RCC 7860 (cell line): ENCODE data around the gene CD59.
A peak's percentile ranks its signal among the peaks of the same experiment; 100 is the strongest.
"Not testable (repeated sequence)": the region's sequence is repeated elsewhere in the genome, so short reads cannot be mapped to it uniquely, and the experiment has no call there.

Experiments
- DNase-seq: peaks from one replicate; pipeline ENCODE4 v3.0.0-alpha.2; 2015; ENCODE audit warnings: low spot score
- FAIRE-seq: peaks from 2 replicates; lab custom pipeline; 2012; peaks lifted over from hg19 to GRCh38; lab: Jason Lieb, UNC

The CD59 gene

DNA sequence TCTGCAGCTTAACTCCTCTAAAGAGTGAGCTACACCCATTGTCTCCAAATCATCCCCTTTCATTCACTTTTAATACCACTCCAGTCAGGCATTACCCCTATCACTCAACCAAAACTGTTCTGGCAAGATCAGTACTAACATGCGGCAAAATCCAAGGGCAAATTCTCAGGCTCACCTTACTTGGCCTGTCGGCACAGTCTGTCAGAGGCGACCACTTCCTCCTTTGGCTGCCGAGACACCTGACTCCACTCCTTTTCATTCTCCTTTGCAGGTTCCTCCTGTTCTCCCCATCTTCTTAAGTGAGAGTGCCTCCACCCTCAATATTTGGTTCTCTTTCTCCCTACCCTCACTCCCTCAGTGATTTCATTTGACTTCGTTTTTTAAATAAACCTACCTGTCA, 39.8 kb downstream of the CD59 start:
- no peak for FAIRE-seq
- no peak for DNase-seq

DNA sequence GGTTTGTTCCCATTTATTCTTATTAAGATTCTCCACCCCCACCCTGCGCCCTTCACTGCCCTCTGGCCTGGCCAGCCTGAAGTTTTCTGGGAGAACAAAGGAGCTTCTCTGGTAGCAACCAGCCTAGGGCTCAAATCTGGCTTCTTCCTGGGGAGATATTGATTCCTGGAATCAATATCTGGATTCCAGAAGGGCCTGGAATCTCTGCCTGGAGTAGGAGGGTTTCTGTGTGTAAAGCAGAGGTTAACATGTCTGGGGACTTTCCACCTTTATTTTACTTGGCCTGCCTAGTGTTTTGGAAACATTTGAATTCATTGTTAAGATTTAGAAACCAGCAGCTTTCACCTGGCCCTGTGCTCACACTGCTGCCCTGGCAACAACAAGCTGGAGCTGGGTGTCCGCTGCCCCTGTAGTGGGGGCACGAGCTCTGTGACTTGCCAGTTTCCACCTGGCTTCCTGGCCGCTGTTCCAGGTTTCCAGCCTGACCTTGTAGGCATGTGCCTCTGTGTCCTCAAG, 41.1 kb downstream of the CD59 start:
- FAIRE-seq (no peak), DNase-seq (no peak)

DNA sequence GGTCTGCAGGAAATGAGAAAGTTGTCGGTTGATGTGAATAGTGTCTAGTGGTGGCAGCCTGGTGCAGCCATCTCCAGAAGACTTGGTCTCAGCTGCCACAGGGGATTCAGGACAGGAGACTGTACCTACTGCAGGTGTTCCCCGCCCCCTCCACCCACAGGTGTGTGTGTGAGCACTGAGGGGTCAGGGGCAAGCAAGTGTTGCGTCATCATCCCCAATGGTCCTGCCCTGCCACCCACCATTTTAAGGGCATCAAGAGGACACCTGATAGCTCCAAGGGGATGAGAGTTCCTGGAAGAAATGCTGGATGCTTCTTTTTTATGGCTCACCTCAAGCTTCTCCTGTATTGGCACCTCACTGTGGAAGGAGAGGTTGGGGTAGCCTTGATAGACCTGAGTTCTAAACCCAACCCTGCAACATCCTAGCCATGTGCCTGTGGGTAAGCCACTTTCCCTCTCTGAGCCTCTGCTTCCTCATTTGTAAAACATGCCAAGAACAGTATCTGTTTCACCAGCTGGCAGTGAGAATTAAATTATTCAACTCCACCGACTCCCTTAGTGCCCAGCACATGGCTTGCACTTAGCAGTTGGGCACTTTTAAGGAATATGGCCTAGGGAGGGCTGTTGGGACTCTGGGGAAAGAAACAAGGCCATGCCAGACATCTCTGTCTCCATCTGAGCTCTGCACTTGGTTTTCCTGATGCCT, 41.7 kb downstream of the CD59 start:
- DNase-seq, result no peak
- FAIRE-seq, result no peak

DNA sequence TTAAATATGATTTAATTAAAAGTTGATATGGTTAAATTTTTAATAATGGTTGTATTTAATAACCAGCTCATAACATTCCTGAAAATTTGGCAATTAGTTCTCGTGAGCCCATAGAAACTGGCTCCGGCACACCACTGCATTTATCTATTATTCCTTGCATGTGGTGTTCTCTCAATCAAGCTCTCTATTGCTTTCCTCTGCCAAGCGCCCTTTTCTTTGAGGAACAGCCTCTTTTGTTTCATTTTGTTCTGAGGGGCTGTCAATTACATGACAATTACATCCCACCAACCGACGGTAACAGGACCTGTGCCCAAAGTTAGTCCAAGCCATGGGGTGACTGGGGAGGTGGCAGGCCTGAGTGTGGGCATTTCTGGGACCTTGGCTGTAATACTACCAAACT, 43.7 kb downstream of the CD59 start:
- no peak for DNase-seq
- FAIRE-seq, result no peak

DNA sequence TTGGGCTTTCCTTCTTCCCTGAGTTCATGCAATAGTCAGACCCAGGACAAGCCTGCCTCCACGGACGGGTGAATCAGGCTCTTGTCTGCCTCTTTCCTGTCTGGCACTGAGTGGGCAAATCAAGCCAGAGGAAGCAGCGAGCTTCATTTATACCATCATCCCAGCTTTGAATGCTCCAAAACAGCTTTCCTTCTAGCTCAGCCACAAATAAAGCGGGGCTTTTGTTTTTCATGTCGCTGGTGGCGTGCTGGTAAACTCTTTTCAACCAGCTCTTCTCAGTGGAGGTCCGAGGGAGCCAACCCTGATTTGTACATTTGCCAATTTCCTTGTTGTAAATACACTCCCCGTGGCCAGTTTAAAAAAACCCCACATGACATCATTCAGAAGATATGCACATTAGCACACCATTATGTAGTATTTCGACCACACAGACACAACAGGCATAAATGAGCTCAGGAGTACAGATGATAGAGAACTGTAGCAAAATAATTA, 44.2 kb downstream of the CD59 start:
- DNase-seq (peak; percentile 93), FAIRE-seq (peak; percentile 91)

DNA sequence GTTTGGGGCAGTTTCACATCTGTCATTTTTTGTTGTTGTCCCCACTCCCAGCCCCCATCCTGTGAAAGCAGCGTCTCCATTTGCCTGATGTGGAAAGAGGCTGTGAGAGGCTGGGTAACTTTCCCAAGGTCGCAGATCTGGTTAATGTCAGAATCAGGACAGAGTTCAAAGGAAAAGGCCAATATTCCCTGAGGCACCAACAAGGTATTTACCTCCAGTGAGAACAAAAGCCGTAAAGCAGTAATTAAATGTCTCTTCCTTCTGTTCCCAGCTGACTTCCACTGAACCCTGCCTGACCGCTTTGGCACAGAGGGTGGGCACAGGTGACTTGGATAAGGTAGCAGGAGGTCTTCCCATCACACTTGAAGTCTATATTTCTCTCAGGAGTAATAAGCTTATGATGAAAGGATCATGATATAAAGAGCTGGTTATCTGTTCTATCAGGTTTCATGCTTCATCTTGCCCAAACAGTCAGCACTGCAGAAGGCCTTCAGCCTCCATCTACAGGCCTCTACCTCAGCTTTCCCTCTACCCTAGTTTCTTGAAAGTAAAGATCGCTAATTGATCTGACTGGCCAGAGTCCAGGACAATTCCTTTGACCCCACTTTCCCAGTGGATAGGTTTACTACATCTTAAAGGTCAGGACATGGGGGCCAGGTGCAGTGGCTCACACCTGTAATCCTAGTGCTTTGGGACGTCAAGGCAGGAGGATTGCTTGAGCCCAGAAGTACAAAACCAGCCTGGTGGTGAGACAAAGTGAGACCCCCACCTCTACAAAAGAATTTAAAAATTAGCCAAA, 45.0 kb downstream of the CD59 start:
- DNase-seq (no peak), FAIRE-seq (no peak)

DNA sequence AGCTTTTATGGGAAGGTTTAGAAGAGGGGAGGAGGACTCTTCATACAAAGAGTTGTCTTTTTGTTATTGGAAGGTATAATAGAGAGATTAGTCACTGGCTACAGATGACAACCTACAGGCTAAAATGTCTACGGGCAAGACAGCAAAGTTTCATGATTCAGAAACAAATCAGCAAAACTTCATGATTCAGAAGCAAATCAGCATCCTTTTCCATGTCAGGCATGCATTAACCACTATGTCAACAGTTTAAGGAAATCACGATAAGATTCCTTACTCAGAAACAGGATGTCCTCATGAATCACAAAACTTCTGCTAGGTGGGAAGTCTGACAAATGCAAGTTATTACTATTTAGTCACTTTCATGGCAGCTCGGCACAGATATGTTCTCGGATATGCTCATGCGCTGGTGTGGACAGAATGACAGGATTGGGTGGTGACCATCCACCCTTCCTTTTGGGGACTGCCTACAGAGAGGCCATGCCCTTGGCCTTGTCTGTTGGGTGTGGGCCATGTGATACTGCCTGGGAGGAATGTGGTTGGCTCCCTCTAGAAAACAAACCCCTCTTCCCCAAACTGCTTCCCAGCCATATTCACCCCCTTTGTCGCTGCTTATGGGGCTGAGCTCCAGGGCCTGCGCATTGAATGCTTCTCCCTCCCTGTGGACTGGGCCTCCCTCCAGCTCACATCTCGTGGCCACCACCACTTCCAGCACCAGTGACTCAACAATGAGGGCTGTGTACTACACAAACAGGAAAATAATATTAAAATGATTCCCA, 45.7 kb downstream of the CD59 start:
- DNase-seq (peak; percentile 99), FAIRE-seq (peak; percentile 98)

DNA sequence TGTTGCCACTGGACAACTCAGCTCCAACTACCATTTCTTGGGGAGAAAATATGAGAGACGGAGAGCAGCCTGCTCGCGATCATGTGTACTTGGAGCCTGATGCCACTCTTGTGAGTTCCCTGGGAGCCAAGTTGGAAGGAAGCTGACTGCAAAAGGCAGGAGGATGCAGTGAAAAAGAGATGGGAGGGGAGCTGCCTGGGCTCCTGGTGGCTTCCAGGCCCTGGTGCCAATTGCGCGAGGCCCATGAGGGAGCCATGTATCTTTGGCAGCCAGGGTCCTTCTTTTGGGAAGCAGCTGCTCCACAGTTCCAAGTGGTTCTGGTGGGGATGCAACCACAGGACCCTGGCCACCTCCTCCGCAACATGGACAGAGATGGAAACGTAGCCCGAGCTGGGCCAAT, 46.7 kb downstream of the CD59 start:
- DNase-seq, result no peak
- no peak for FAIRE-seq

DNA sequence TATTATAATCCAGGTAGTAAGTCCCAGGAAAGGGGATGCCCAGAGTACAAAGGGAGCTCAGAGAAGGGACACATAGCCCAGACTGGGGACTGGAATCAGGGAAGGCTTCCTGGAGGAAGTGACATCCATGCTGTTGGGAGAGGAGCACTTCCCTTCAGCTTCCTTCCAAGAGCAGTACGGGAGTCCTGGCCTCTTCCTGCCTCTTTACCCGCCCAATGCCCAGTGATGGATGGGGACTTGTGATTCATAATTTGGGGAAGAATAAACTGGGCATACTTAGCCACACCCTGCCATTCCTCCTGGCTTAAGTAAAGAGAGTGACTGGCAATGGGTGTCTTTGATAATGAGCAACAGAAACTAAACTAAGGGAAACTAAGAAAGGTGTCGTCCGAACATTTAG, 47.1 kb downstream of the CD59 start:
- peak; percentile 21 for DNase-seq
- FAIRE-seq, result no peak

DNA sequence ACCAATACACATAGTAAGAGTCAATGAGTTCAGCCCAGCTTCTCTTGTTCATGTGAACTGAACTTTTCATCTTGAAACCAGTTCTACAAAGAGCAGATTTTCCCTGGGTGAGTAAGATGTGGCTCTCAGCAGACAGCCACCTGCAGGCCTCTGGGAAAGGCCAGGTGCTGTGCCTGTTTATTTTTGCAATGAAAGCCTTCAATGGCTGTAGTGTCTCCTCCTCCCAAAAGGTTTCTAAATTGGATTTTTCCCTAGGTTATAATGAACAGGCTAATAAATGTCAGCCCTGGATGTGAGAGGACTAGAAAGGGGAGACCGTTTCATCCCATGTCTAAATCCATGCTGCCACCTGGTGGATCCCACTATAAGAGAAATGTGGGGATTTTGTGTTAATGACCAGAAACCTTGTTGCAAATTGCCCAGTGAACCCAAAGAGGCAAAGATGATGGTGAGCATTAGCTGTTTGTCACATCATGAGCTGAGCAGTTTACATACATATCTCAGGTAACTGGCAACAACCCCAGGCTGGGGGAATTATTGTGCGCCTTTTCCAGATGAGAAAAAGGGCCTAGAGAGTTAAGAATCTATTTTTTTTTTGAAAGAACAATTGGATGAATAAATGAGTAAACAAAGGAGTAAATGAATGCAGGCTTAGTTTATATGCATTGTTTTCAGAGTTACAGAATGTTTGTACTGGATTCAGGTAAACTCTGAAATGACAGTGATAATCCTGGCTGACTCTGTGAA, 48.3 kb downstream of the CD59 start:
- peak; percentile 33 for DNase-seq
- no peak for FAIRE-seq

DNA sequence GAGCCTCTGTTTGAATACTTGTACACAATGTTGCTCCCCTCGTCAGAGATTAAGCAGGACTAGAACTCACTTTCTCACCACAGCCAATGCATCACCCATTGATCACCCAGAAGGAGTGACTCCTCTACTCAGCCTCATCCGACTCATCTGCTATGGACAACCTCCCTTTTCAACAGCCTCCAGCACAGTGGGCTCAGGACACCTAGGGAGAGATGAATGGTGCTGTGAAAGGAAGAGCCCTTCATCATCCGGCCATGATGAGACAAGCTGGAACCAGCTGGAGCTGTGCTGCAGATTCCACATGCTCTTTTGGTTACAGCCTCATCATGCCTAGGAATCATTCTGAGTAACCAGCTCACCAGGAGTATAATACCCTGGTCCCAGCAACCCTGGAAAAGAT, 51.1 kb downstream of the CD59 start:
- no peak for FAIRE-seq
- DNase-seq, result no peak

DNA sequence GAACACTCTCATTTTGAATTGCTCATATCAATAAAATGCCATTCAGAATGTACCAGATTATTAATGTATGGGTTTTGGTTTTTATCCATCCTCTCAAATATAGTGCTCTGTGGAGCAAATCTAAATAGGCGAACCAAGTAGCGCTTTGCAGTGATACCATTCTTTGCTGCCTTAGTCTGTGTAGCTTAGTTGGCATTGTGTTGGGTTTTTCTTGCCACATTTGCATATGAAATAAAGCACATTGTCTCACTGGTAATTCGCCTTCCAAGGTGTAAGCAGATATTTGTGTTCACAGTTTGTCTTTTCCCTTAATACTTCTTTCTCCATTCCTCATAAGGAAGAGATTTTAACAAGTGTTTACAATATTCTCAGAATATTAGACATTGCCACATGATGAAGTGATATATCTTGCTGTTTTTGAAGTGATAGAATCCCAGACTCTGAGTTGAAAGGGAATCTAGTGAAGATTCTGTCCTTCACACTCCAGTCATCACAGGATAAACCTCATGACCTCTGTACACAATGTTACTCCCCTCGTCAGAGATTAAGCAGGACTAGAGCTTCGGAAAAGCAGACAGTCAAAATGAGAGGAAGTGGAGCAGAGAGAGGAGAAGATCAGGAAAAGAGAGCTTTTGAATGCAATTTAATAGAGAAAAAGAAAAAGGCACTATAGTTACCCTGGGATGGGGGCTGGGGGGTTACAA, 52.1 kb downstream of the CD59 start:
- no peak for DNase-seq
- FAIRE-seq, result no peak

DNA sequence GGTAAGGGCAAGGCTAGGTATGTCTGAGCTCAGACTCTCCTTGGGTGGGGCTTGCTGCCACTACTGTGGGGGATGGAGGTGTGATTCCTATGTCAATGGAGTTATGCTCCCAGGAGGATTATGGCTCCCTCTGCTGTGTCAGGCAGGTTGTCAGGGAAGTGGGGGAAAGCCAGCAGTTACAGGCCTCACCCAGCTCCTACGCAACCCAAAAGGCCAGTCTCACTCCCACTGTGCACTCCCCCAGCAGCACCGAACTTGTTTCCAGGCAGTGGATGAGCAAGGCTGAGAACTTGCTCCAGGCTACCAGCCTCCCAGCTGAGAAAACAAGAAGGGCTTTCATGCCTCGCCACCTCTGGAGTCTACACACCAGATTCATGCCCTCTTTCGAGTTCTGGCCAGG, 53.8 kb downstream of the CD59 start:
- FAIRE-seq (no peak), DNase-seq (no peak)

DNA sequence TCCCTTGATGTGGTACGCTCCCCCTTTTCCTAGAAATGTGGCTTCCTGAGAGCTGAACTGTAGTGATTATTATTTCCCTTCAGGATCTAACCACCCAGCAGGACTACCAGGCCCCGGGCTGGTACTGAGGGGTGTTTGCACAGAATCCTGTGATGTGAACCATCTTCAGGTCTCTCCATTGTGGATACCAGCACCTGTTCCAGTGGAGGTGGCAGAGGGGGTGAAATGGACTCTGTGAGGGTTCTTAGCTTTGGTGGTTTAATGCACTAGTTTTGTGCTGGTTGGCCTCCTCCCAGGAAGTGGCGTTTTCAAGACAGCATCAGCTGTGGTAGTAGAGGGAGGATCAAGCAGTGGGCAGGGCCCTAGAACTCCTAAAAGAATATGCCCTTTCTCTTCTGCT, 54.2 kb downstream of the CD59 start:
- FAIRE-seq (no peak), DNase-seq (no peak)

DNA sequence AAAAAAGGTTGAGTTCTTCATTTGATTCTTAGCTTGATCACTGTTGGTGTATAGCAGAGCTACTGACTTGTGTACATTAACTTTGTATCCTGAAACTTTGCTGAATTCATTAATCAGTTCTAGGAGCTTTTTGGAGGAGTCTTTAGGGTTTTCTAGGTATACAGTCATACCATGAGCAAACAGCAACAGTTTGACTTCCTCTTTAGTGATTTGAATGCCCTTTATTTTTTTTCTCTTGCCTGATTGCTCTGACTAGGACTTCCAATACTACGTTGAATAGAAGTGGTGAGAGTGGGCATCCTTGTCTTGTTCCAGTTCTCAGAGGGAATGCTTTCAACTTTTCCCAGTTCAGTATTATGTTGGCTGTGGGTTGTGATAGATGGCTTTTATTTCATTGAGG, 57.6 kb downstream of the CD59 start:
- not testable (repeated sequence) for FAIRE-seq, DNase-seq

DNA sequence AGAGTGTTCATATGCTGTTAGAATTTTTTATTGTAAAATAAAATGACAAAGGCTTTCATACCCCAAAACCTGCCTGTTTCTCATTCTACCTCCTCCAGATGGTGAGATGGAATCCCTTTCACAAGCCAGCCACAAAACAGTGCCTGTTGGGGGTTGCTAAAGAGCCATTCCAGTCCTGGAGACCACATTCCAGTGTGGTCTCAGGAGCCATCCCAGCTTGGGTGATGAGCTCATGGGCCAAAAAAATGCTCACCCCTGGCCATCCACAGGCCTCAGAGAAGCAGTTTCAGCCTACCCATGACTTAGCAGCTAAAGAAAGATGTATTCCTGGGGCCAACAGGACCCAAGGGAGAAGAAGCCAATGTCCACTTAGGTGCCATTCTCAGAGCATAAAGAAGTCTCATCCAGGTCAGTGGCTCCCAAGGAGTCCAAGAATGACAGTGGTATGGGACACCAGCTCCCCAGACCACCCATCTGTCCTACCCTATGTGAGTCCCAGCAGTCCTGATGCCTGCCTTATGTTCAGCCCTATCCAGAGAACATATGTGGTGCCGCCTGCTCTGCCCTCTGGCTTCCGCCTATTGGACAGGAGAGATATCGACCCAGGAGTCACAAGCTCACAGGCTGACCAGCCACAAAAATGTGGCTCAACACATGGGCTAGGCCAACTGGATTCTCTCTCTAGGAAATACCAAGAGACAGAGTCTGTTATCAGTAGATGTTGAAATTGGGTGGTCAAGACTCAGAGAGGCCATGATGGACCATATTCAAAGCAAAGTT, 62.0 kb downstream of the CD59 start:
- FAIRE-seq (no peak), DNase-seq (no peak)

DNA sequence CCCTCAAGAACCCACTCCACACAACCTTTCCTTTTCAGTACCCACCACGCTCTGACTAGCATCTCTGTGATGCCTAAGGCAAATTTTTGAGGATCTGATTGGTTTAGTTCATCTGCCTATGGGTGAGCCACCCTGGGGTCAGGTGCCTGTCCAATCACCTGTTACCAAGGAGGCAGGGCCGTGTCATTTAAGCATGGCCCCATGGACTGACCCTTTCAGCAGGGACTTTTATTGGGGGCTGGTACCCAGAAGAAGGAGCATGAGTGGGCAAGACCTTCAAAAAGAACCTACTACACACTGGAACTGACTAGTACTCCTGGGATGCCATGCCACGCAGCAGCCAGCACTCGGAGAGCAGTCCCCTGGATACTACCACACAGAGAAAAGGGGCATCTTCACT, 64.0 kb downstream of the CD59 start:
- DNase-seq (no peak), FAIRE-seq (no peak)

DNA sequence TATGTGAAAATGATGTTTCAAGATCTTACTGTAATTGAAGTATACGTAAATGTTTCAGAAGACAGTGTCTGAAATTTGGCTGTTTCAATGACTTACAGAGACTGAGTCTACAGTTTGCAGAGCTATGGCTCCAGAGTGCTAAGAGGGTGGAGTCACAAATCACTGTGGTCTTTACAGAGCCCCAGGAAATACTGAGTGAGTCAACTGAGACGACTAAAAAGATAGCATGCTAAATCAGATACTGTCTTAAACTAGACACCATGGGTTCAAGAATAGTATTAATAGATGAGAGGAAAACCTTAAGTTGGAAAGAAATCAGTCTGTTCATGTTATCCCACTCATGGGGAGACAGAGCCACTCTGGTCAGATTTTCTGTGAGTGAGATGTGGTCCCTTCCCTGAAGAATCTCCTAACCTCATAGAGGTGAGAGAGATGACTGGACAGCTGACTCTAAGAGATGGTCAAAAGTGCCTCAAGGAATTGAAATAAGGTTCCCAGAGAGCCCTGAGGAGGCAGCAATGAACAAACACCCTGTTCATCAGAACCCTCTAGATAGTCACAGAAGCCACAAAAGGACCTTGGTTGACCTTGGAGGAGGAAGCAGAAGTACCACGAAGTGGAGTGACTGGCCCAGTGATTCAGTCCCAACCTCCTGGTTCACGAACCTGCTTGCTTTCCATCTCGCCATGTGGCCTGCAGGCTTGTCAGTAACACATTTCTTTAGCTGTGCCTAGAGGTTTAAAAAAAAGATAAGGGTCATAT, 65.8 kb downstream of the CD59 start:
- FAIRE-seq, result no peak

More for the DNA sequence above, 65.8 kb downstream of the CD59 start:
- DNase-seq, result no peak
